ENCODE measurements around the gene VAV2.

Gene VAV2

GRCh38 chr9:133962341-133962740, 29.8 kb downstream of the VAV2 start:
- no peak overlapping the region for H3K4me3 ChIP-seq (ENCODE audit: low read depth, low read length)
- no peak overlapping the region for H3K9ac ChIP-seq
- H2AFZ ChIP-seq = no peak overlapping the region
- H3K27ac ChIP-seq = no peak overlapping the region
- no peaks in the 10 kb centered on the region for H3K36me3 ChIP-seq (ENCODE audit: control insufficient read depth, insufficient read depth, low read length)
- H3K27me3 ChIP-seq (ENCODE audit: control insufficient read depth, insufficient read depth, low read length) = no peaks in the 10 kb centered on the region
- peaks cover 8% of the 10 kb centered on the region for H3K79me2 ChIP-seq
- H3K4me2 ChIP-seq (ENCODE audit: low read length) = no peak overlapping the region
- no peak for TF ChIP-seq CTCF (IDR thresholded peaks at IDR 0.05)
- no peaks in the 10 kb centered on the region for H3K9me3 ChIP-seq (ENCODE audit: control insufficient read depth, low read length)
- no peaks in the 10 kb centered on the region for H3K4me1 ChIP-seq

GRCh38 chr9:133961226-133962165, 30.6 kb downstream of the VAV2 start:
- H2AFZ ChIP-seq = no peak overlapping the region
- H3K4me3 ChIP-seq (ENCODE audit: low read depth, low read length) = no peak overlapping the region
- peaks cover 6% of the 10 kb centered on the region for H3K79me2 ChIP-seq
- no peaks in the 10 kb centered on the region for H3K9me3 ChIP-seq (ENCODE audit: control insufficient read depth, low read length)
- no peak overlapping the region for H3K27ac ChIP-seq
- no peak for TF ChIP-seq CTCF (IDR thresholded peaks at IDR 0.05)
- no peak overlapping the region for H3K4me2 ChIP-seq (ENCODE audit: low read length)
- H3K27me3 ChIP-seq (ENCODE audit: control insufficient read depth, insufficient read depth, low read length) = no peaks in the 10 kb centered on the region
- no peak overlapping the region for H3K9ac ChIP-seq
- H3K36me3 ChIP-seq (ENCODE audit: control insufficient read depth, insufficient read depth, low read length) = no peaks in the 10 kb centered on the region
- no peaks in the 10 kb centered on the region for H3K4me1 ChIP-seq

GRCh38 chr9:133960568-133961129, 31.5 kb downstream of the VAV2 start:
- Histone ChIP-seq H3K9ac (no peak overlapping the region), H3K27me3 (ENCODE audit: control insufficient read depth, insufficient read depth, low read length) (no peaks in the 10 kb centered on the region), H3K27ac (no peak overlapping the region), H3K4me1 (peaks cover 3% of the 10 kb centered on the region), H3K9me3 (ENCODE audit: control insufficient read depth, low read length) (no peaks in the 10 kb centered on the region), H3K4me2 (ENCODE audit: low read length) (no peak overlapping the region), H3K79me2 (peaks cover 6% of the 10 kb centered on the region), H3K4me3 (ENCODE audit: low read depth, low read length) (no peak overlapping the region), H3K36me3 (ENCODE audit: control insufficient read depth, insufficient read depth, low read length) (no peaks in the 10 kb centered on the region), H2AFZ (no peak overlapping the region)
- no peak for TF ChIP-seq CTCF (IDR thresholded peaks at IDR 0.05)

GRCh38 chr9:133959966-133960567, 32.1 kb downstream of the VAV2 start:
- Histone ChIP-seq H3K4me3 (ENCODE audit: low read depth, low read length) (no peak overlapping the region), H3K9me3 (ENCODE audit: control insufficient read depth, low read length) (no peaks in the 10 kb centered on the region), H3K4me2 (ENCODE audit: low read length) (no peak overlapping the region), H3K9ac (no peak overlapping the region), H3K79me2 (peaks cover 6% of the 10 kb centered on the region), H2AFZ (no peak overlapping the region), H3K27me3 (ENCODE audit: control insufficient read depth, insufficient read depth, low read length) (no peaks in the 10 kb centered on the region), H3K4me1 (peaks cover 3% of the 10 kb centered on the region), H3K27ac (no peak overlapping the region), H3K36me3 (ENCODE audit: control insufficient read depth, insufficient read depth, low read length) (no peaks in the 10 kb centered on the region)
- TF ChIP-seq CTCF (IDR thresholded peaks at IDR 0.05) = no peak
